NCI-H128 (cell line): ENCODE results near the gene AADAT.
"Not testable (repeated sequence)": the region's sequence is repeated elsewhere in the genome, so short reads cannot be mapped to it uniquely, and the experiment has no call there.

ENCODE experiments used
- DNase-seq: peaks from one replicate; lab custom pipeline; 2025; ENCODE audit not compliant: unreplicated experiment; lab: John Stamatoyannopoulos, UW

Gene AADAT

DNA sequence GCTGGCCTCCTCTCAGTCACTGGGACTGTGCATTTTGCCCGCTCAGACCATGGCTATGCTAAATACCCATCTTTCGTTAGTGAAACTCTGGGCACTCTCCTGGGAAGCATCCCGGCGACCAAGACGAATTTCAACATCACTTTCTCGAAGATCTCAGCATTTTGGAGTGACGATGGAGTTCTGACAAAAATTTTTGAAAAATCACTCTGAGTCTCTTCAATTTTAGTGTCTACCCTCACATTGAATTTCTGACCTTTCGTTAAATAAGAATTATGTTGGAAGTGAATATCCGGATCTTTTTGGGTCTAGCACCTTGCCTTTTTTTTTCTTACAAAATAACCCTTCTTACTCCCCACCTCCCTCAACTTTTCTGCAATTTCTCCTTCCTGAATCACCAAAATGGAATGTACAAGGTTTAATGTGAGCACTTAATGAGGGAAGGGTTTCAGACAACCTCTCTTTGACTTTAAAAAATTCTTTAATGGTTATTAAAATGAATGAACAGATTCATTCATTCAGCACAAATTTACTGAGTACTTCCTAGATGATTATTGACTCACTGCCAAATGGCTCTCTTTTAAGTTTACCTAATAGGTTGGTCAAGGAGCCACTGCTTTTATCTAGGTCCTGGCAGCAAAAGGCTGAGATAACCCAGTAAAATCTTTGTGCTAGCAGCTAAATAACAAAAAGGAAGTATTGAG, 746 bp upstream of the AADAT start:
- DNase-seq, result no peak

DNA sequence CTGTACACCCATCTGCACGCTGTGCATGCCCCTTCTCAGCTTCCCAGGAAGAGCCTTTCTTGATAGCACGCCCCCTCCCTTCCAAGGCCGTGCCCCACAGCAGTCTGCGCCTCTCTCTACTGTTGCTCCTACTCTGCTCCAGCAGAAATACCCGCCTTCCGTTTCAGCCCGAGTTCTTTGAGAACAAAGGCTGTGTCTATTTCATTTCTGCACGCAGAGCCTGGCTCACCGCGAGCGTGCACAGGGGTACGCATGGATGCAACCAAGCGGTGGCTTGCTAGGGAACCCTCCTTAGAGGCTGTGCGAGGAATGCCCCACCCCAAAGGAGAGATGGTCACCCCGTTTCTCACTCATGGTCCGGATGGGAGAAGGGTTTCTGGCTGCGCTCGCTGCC, 485 bp downstream of the AADAT start:
- peak; percentile 14 for DNase-seq

GRCh38 chr4:170088716-170089115, 1.0 kb downstream of the AADAT start:
- no peak for DNase-seq

GRCh38 chr4:170087163-170087700, 2.5 kb downstream of the AADAT start:
- DNase-seq, result no peak

DNA sequence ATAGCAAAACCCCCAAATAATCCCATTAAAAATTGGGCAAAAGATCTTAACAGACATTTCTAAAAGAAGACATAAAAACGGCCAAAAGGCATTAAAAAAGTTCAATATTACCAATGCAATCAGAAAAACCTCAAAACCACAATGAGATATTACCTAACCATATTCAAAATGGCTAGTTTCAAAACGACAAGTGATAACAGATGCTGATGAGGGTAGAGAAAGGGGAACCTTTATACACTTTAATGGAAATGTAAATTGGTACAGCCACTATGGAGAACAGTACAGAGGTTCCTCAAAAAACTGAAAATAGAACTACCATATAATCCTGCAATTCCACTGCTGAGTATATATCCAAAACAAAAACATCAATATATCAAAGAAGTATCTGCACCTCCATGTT, 6.2 kb downstream of the AADAT start:
- no peak for DNase-seq

DNA sequence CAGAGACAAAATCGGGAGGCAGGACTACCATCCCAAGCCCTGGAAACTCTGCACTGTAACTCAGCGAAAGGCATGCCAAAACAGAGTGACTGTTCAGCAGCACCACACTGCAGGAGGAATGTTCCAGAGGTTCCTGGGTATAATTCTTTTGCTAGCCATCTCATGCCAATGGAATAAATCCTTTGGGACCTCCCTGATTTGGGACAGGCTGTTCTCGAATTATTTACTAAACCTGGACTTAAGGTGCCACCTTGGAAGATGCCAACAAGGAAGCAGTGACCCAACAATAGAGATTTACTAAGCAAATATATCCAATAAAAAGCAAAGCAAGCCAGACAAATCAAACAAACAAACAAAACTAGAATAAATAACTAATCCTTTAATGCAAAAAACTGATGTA, 9.3 kb downstream of the AADAT start:
- DNase-seq, result no peak

- DNase-seq, result no peak
Measured at GRCh38 chr4:170079981-170080380, 9.8 kb downstream of the AADAT start.

DNA sequence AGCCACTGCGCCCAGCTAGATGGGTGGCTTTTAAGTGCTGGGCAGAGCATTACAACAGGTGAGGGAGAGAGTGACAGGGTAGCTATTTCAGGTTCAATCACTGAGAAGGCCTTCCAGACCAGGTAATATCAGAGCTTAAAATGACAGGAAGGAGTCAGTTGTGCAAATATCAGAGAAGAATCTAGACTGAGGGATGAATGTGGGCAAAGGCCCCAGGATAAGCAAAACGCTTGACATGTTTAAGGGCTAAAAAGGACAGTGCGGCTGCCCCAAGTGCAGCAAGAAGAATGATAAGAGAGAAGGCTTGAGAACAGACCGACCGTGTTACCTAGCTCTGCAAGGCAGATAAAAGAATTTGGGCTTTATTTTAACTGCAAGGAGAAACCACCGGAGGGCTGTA, 18.6 kb downstream of the AADAT start:
- DNase-seq, result no peak

- no peak for DNase-seq
Measured at GRCh38 chr4:170068438-170069128, 21.2 kb downstream of the AADAT start.

DNA sequence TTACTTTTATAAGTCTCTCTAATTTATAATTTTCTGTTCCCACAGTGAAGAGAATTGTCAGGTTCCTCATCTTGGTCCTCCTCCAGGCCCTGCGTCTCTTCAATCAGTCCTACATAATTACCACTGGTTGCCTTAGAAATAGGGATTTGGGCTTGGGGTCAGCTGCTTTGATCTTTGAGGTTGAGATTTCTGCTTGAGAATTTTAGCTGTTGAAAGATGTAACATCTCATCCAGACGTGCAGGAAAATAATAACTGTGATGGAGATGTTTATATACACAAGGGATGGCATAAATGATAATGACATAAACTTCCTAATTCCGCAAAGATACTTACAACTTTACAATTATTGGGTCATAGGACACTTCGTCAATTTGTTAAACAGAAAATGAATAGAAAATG, 30.3 kb downstream of the AADAT start:
- no peak for DNase-seq

DNA sequence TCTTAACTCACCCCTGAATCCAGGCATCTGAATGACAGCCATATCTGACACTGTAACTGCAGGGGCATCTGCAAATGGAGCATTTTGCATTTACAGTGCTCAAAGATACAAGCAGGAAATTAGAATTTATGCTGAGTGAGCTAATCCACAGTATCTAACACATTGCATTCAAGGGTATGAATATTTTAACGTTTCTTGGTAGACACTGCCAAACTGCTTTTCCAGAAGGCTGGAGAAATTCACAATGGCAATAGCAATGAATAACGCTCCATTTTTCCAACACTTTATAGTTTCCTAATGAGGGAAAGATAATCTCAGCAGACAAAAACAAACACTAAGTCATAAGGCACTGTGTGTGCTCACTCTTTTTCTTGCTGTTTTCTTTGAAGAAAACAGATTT, 30.9 kb downstream of the AADAT start:
- DNase-seq, result no peak

- DNase-seq, result no peak
Measured at GRCh38 chr4:170057866-170058265, 31.9 kb downstream of the AADAT start.

DNA sequence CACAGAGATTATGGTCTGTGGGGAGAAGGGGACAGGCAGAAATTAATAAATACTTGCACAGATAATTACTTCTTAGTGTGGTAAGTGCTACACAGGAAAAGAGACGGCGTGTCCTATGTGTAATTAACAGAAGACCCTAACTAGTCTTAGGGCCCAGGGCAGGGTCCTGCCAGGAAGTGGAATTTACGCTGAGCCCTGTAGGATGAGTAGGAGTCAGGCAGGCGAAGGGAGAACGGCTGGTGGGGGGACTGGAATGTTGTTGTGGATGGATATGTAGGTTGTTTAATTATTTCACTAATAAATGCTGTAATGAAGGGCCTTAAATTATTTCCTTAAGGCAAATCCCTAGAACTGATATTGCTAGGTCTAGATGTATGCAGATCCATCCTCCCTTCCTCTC, 36.8 kb downstream of the AADAT start:
- DNase-seq, result no peak

GRCh38 chr4:170051402-170051801, 38.4 kb downstream of the AADAT start:
- no peak for DNase-seq

DNA sequence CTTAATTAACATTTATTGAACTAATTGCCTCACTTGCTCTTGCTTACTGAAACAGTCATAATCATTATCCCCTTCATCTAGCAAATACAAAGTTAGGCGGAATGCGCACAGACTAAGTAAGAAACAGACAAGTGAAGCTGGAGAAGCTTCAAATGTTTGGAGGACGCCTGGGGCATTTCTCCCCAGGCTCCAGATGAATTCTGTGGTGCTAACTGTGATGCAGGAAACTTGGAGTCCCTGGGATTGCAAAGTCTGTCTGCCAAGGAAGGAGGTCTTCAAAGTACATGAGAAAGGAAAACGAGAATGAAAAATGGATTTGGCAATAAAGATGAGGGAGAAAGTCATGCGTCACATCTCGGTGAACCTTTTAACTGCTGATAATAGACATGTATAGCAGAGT, 40.0 kb downstream of the AADAT start:
- no peak for DNase-seq

DNA sequence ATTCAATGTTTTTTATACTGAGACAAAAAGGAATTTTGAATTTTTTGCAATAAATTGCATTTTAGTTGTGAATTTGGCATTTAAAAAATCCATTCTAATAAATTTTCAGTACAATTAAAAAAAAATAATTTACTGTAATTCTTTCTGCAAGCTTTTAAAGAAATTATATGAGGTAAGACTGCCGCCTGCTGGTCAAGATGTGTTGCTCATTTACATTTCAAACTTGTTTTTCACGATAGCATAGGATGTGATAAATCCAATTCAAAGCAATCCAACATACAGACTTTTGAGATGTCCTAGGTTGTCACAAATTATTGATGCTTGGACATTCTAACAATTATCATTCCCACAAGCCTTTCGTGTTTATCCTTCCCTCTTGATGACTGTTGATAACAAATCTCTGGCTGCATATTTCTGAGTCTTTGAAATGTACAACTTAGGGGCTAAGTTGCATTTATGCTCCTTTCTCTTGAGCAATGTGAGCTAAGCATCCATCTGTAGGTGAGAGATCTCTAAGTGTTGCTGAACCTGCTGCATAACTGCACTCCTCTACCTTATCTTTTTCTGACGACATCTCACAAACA, 41.9 kb downstream of the AADAT start:
- DNase-seq, result peak; percentile 1

GRCh38 chr4:170046156-170046555, 43.6 kb downstream of the AADAT start:
- not testable (repeated sequence) for DNase-seq

DNA sequence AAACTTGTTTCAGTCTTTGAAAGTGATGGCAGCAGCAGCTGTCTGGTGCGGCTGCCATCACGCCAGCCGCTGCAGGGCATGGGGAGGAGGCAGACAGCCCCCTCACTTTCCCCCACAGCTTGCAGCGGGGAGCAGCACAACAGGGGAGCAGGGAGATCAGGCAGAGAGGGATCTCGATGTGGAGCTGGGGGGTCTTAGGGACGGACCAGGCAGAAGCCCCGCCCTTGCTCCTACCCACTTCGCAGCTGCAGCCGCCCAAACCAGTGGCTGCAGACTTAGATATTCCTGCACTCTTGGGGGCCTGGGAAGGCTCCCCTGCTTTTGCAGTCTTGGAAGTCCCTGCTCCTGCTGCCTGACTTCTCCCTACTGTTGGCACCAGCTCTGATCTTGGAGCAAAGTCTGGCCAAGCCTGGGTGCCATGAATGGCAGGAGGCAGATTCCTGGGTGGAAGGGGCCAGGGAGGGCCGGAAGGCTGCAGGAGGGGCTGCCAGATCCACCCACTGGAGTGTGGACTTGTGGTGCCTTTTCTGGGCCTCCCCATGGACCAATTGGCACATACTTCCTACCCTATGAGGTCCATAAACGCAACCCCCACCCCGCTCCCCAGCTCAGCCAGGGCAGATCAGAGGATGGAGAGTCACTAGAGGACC, 49.6 kb downstream of the AADAT start:
- no peak for DNase-seq

DNA sequence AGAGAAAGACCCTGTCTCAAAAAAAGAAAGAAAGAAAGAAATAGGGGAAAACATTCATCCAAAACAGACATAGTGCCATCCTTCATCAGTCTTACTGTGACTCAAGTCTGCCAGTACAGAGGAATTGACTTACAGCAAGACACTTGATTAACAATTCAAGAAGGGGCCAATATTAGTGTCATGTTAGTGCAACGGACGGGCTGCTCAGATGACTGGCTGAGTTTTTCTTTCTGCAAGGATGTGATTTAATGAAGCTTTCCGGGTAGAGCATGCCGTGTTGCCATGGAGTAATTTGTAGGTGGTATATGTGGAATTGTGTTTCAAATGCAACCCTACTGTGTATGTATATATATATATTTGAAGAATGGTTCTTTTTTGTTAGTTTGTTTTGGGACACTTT, 51.0 kb downstream of the AADAT start:
- DNase-seq, result no peak

DNA sequence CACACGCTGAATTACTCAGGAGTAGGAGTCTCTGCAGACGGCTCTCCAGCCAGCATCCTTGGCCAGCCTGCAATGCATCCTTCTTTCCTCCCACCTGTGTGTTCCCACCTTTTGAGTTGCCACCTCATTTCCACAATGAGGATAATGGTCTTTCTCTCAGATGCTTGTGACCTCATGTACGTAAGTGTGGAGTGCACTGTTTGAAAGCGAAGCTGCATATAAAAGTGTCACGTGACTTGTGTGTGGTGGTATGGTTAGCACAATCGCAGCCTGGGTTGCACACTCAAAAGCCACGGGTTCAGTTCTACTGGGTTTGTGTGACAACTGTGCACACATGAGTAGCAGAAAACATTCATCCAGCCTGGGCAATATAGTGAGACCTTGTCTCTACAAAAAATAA, 51.5 kb downstream of the AADAT start:
- no peak for DNase-seq

DNA sequence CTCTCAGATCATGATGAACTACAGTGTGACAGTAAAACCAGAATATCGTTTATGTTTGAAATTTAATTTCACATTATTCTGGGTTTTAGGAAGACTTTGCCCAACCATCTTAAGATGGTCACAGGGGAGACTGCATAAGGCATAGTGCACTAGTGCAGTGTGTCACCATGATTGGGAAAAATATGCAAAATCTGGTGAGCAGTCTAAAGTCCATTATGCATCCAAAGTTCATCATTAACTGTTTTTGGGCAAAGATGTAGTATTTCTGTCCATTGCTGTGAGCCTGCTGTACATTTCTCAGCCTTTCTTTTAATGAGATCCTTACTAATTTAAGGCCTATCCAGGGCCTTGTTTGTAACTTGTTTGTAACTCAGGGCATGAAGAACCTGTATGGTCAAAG, 52.3 kb downstream of the AADAT start:
- DNase-seq, result no peak

DNA sequence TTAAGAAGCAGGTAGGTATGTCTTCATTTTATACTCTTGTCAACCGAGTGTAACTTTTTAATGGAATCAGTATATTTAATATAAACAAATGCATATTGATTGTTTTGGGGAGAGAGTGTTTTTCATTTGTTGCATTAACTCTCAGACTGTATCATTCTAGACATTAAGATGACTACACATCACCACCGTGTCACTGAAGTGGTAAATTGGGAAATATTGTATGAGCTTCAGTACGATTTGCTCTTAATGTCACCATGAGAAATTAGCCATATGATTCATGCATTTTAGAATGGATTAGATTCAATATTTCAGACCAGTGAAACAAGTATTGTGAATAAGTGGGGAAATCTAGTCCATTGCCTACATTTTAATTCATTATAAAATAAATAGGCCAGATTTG, 53.9 kb downstream of the AADAT start:
- no peak for DNase-seq
